SH-SY5Y (cell line): ENCODE results near the gene FAM76A.

Source experiments
- GATA2 ChIP-seq: IDR thresholded peaks from 2 replicates; pipeline ENCODE4 v1.6.1; 2011; ENCODE audit warnings: mild to moderate bottlenecking, low read depth, low read length
- GATA3 ChIP-seq: IDR thresholded peaks from 2 replicates; pipeline ENCODE4 v1.6.1; 2011; ENCODE audit warnings: low read depth, mild to moderate bottlenecking, low read length, moderate library complexity

GRCh38 chr1:27726173-27727044 lies 648 bp downstream of the FAM76A start:
- TF ChIP-seq GATA2: no peak
- no peak for TF ChIP-seq GATA3
